Measurements from ENCODE around the gene SPRED1. TPM values are rescaled to one million over a fixed set of nuclear protein-coding genes. Genes with fewer than 3 reads are reported as not detected.

The SPRED1 gene
- total RNA-seq, result 100 to 1,000 TPM in 1 of 4 donors, 10 to 100 TPM in 2, 1 to 10 TPM in 1; 6.1 to 135 (median 26.6) TPM

- DNase-seq, result peak; percentile 69 to 73
- TF ChIP-seq POLR2A (IDR thresholded peaks at IDR 0.05), result no peak
- peak in 1 of 4 experiments; percentile 2 for TF ChIP-seq CTCF (IDR thresholded peaks at IDR 0.05)
- H3K36me3 ChIP-seq, result no peaks in the 10 kb centered on the region
- no peaks in the 10 kb centered on the region for H3K27me3 ChIP-seq
- intact Hi-C loops (cut with DNase I; ENCODE audit: low total_unique reads), result loop anchor here (5.0 kb wide), 1 partner anchor 120 kb away; no protein-coding TSS in a partner anchor
- H3K4me1 ChIP-seq, result no peaks in the 10 kb centered on the region
- H3K9me3 ChIP-seq, result no peaks in the 10 kb centered on the region
- peak within 1 kb of the TSS; percentile 96 to 100 for H3K27ac ChIP-seq
- peak within 1 kb of the TSS; percentile 89 to 90 for H3K4me3 ChIP-seq
Measured at GRCh38 chr15:38252481-38253350, at the start of gene SPRED1. Gene SPRED1 (plus strand): TSS chr15:38252836. CDS start chr15:38253186, 350 bp downstream.

DNA sequence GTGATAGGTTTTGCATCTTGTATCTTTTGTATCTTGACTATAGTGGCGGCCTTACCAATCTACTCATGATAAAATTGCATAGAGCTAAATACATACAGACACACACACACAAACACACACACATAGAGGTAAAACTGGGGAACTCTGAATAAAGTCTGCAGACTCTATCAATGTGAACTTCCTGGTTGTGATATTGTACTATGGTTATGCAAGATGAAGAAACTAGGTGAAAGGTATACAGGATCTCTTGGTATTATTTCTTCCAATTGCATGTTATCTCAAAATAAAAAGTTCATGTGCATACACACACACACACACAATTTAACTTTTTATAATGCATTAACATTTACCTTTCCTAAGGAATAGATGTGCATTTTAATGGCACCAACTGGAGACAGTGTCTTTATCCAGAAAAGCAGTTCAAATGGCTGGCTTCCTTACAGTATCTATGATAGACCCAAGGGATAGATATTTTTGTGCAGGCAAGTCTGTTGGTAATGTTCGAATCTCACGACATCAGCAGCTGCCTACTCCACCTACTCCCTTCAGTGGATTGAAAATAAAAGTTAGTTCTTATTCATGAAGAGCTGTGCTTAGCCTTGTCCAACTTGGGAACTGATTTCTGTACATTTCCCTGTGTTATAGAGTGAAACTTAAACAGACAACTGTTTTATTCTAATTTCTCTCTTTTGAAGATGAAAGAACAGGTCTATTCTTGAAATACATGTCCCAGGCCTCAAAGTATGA is 46.9 kb upstream of the SPRED1 start:
- TF ChIP-seq CTCF (IDR thresholded peaks at IDR 0.05) (no peak), POLR2A (IDR thresholded peaks at IDR 0.05) (no peak)
- Histone ChIP-seq H3K27me3 (no peaks in the 10 kb centered on the region), H3K4me3 (no peak overlapping the region), H3K36me3 (no peaks in the 10 kb centered on the region), H3K27ac (no peak overlapping the region), H3K4me1 (no peaks in the 10 kb centered on the region), H3K9me3 (no peaks in the 10 kb centered on the region)
- intact Hi-C loops (cut with DNase I; ENCODE audit: low total_unique reads), result no loop called here
- no peak for DNase-seq

DNA sequence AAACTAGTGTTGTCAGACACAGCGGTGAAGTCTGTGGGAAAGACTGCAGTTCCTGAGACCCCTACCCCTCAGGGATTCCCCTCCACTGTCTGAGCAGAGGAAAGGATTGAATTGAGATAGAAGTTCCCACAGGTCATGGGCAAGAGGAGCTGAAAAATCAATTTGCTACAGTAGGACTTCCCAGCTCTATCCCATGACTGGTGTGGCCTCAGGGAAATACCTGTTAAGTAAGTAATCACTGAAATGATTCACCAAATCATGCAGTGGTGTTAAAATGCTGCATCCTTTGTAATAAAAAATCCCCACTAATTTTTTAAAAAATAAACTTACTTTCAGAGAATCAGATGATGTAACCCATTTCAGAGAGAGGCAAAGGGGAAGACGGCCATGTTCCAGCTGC is 45.0 kb upstream of the SPRED1 start:
- no peak for DNase-seq

DNA sequence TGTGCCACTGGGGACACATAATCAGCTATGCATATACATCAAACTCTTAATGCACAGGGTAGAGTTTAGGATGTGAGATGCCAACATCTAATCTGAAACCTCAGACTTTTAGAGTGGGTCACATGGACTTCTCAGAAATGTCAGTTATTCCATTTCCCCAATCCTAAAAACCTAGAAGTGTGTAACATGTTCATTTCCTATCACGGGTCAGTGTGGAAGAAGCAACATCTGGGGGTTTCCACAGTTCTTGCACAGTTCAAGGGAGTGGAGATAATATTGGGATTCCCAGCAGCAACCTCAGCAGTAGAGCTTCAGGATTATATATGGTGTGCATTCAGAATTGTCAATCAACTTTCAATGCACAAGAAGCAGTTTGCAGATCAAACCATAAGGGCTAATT is 44.4 kb upstream of the SPRED1 start:
- no peaks in the 10 kb centered on the region for H3K4me1 ChIP-seq
- H3K27ac ChIP-seq, result no peak overlapping the region
- no peaks in the 10 kb centered on the region for H3K36me3 ChIP-seq

More for the DNA sequence above, 45.0 kb upstream of the SPRED1 start:
- no peaks in the 10 kb centered on the region for H3K9me3 ChIP-seq
- no peak overlapping the region for H3K27ac ChIP-seq
- no peaks in the 10 kb centered on the region for H3K36me3 ChIP-seq
- H3K4me1 ChIP-seq, result no peaks in the 10 kb centered on the region
- intact Hi-C loops (cut with DNase I; ENCODE audit: low total_unique reads), result no loop called here
- H3K4me3 ChIP-seq, result no peak overlapping the region
- TF ChIP-seq CTCF (IDR thresholded peaks at IDR 0.05), result no peak
- TF ChIP-seq POLR2A (IDR thresholded peaks at IDR 0.05), result no peak
- no peaks in the 10 kb centered on the region for H3K27me3 ChIP-seq

More for the DNA sequence above, 44.4 kb upstream of the SPRED1 start:
- Histone ChIP-seq H3K9me3 (no peaks in the 10 kb centered on the region), H3K27me3 (no peaks in the 10 kb centered on the region), H3K4me3 (no peak overlapping the region)
- TF ChIP-seq CTCF (IDR thresholded peaks at IDR 0.05), result no peak
- TF ChIP-seq POLR2A (IDR thresholded peaks at IDR 0.05), result no peak
- intact Hi-C loops (cut with DNase I; ENCODE audit: low total_unique reads), result no loop called here
- DNase-seq, result no peak
